D721Med (cell line): Measurements from ENCODE around the gene RNPEPL1.

Experiments used
- DNase-seq: peaks from one replicate; pipeline ENCODE4 v3.0.0; 2011; ENCODE audit warnings: low spot score; ENCODE audit not compliant: insufficient read length
- FAIRE-seq: peaks from 2 replicates; lab custom pipeline; 2011; peaks lifted over from hg19 to GRCh38; lab: Jason Lieb, UNC
- TF ChIP-seq, protein P1 (sequence below): IDR thresholded peaks from 2 replicates; pipeline ENCODE4 v1.5.1; 2012; ENCODE audit warnings: mild to moderate bottlenecking, control low read depth; ENCODE audit not compliant: insufficient read depth; ENCODE audit errors: missing control alignments

RNPEPL1 gene

GRCh38 chr2:240576436-240577205 is 8.3 kb downstream of the RNPEPL1 start:
- DNase-seq (no peak), FAIRE-seq (no peak)
- TF ChIP-seq, protein P1, sequence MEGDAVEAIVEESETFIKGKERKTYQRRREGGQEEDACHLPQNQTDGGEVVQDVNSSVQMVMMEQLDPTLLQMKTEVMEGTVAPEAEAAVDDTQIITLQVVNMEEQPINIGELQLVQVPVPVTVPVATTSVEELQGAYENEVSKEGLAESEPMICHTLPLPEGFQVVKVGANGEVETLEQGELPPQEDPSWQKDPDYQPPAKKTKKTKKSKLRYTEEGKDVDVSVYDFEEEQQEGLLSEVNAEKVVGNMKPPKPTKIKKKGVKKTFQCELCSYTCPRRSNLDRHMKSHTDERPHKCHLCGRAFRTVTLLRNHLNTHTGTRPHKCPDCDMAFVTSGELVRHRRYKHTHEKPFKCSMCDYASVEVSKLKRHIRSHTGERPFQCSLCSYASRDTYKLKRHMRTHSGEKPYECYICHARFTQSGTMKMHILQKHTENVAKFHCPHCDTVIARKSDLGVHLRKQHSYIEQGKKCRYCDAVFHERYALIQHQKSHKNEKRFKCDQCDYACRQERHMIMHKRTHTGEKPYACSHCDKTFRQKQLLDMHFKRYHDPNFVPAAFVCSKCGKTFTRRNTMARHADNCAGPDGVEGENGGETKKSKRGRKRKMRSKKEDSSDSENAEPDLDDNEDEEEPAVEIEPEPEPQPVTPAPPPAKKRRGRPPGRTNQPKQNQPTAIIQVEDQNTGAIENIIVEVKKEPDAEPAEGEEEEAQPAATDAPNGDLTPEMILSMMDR, result no peak

GRCh38 chr2:240577281-240578109 is 9.2 kb downstream of the RNPEPL1 start:
- TF ChIP-seq, protein P1, result no peak
- DNase-seq (no peak), FAIRE-seq (no peak)

- TF ChIP-seq, protein P1, result no peak
- FAIRE-seq (no peak), DNase-seq (no peak)
These were observed 9.8 kb downstream of the RNPEPL1 start for GRCh38 chr2:240578110-240578450.

- no peak for FAIRE-seq
- TF ChIP-seq, protein P1, result no peak
- DNase-seq, result no peak
These were observed 10.2 kb downstream of the RNPEPL1 start for GRCh38 chr2:240578488-240578887.

DNA sequence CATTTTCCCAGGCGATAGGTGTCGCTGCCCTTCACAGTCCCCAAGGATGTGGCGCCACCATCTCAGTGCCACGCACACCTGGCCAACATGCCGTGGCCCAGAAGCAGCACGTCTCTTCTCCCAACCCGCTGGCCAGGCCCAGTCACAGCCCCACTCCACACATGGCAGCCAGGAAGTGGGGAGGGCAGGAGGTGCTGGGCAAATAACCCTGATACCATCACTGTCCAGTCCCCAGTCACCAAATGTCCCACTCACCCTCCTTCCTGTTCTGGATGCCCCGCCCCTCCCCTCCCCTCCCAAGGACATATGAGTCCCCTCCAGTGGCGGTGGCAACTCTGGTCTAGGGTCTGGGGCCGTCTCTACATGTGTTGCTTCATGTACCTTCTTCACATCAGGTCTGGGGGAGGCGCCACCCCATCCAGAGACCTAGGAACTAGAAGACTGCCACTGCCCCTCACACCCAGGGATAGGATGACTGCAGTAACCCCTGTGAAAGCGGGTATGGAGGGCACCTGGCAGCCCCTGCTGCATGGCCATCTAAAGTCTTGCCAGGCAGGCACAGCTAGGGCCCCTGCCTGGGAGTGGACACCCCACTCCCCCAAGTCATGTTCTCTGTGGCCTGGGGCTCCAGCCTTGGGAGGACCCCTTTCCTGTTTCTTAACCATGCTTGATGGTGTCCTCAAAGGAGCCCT is 10.9 kb downstream of the RNPEPL1 start:
- no peak for DNase-seq

GRCh38 chr2:240579771-240580614 is 11.7 kb downstream of the RNPEPL1 start:
- no peak for FAIRE-seq
- DNase-seq, result no peak
- TF ChIP-seq, protein P1, result no peak

More for the DNA sequence above, 10.9 kb downstream of the RNPEPL1 start:
- TF ChIP-seq, protein P1, result no peak
- no peak for FAIRE-seq
